Lower leg skin (tissue), 3 donors: Measurements from ENCODE around the gene CTH.
"Not testable (repeated sequence)": the region's sequence is repeated elsewhere in the genome, so short reads cannot be mapped to it uniquely, and the experiment has no call there.

Experiments
- CTCF ChIP-seq, 3 donors: fragments of 450-650 bp; IDR thresholded peaks; one replicate each; pipeline ENCODE4 v1.5.1; 2016; ENCODE audit warnings: antibody characterized with exemption in 3 of 3, mild to moderate bottlenecking in 3 of 3, moderate library complexity in 2 of 3
- POLR2A ChIP-seq, 2 donors: fragments of 450-650 bp; IDR thresholded peaks; one replicate each; pipeline ENCODE4 v1.6.1; 2016 to 2017; ENCODE audit warnings: antibody characterized with exemption in 2 of 2, mild to moderate bottlenecking in 1 of 2, moderate library complexity in 1 of 2

- TF ChIP-seq CTCF, POLR2A (IDR thresholded peaks at IDR 0.05): not testable (repeated sequence)
Observed at GRCh38 chr1:70367397-70367796, 43.7 kb upstream of the CTH start.
